HCT116 (cell line): Measurements from ENCODE around the gene RNU1-1. TPM values are rescaled to one million over a fixed set of nuclear protein-coding genes. Genes with fewer than 3 reads are reported as not detected.
"Not testable (repeated sequence)": the region's sequence is repeated elsewhere in the genome, so short reads cannot be mapped to it uniquely, and the experiment has no call there.

Source experiments
- ATAC-seq: fragments of 200-7000 bp; cut with Tn5 transposase; 2 replicates; pipeline ENCODE4 v1.9.1; 2020; ENCODE audit warnings: mild to moderate bottlenecking, moderate library complexity
- BruUV-seq: library from RNA; stranded (reverse); fragments of 400-500 nt; replicated peaks from 2 replicates; lab custom pipeline; 2021; lab: Mats Ljungman, UMichigan
- CTCF ChIA-PET: fragments of 300-600 bp; sonication (Branson Sonifier 250); formaldehyde crosslinking; loops from one replicate; lab custom pipeline; 2021; ENCODE audit warnings: antibody characterized with exemption; lab: Charles Lee
- POLR2A ChIA-PET: fragments of 300-600, 350-600 bp; sonication (Branson Sonifier 250); formaldehyde crosslinking; loops from one replicate; lab custom pipeline; 2021; ENCODE audit warnings: antibody characterized with exemption; lab: Charles Lee
- RAD21 ChIA-PET, 2 experiments: fragments of 300-600 bp; sonication (Branson Sonifier 250); formaldehyde crosslinking; loops; one replicate each; lab custom pipeline; 2023; ENCODE audit warnings: low total read pairs in 2 of 2; ENCODE audit not compliant: uncharacterized antibody in 2 of 2, unreplicated experiment in 2 of 2, low non-redundant PET in 1 of 2; lab: Charles Lee
- DNase-seq: peaks from one replicate; pipeline ENCODE4 v3.0.0-alpha.2; 2010; ENCODE audit warnings: low read depth, low spot score
- H2AFZ ChIP-seq: fragments of 200-600 bp; shearing (Covaris generic), sonication (generic); 2 replicates; pipeline ENCODE4 v1.6.1; 2017; ENCODE audit warnings: low read depth, mixed run types, mixed read lengths, antibody characterized with exemption, low read length; ENCODE audit not compliant: poor library complexity, severe bottlenecking
- H3K27ac ChIP-seq: 2 replicates; pipeline ENCODE4 v1.5.1; 2012; ENCODE audit warnings: low read depth, low read length
- H3K27me3 ChIP-seq: fragments of 200-600 bp; sonication (generic); 2 replicates; pipeline ENCODE4 v1.6.1; 2016; ENCODE audit warnings: mixed run types, low read length, mixed read lengths; ENCODE audit not compliant: insufficient read depth
- H3K36me3 ChIP-seq, 2 experiments: fragments of 200-500 bp in 1 of 2; fragments of 200-600 bp in 1 of 2; sonication (Bioruptor generic) in 1 of 2; sonication (generic) in 1 of 2; 2 replicates each; pipeline versions ENCODE4 v1.5.1 to v1.6.1; 2014 to 2016; ENCODE audit warnings: low read length in 2 of 2, inconsistent platforms in 1 of 2, mixed read lengths in 1 of 2, mixed run types in 1 of 2; ENCODE audit not compliant: insufficient read depth in 2 of 2, control insufficient read depth in 1 of 2
- H3K4me1 ChIP-seq, 2 experiments: fragments of 200-600 bp in 1 of 2; sonication (generic) in 1 of 2; 2 replicates each; pipeline versions ENCODE4 v1.5.1 to v1.6.1; 2012 to 2017; ENCODE audit warnings: low read length in 2 of 2, inconsistent platforms in 1 of 2, mild to moderate bottlenecking in 1 of 2, mixed read lengths in 1 of 2, mixed run types in 1 of 2, moderate library complexity in 1 of 2; ENCODE audit not compliant: insufficient read depth in 2 of 2, control insufficient read depth in 1 of 2
- H3K4me2 ChIP-seq: fragments of 200-600 bp; sonication (generic); 2 replicates; pipeline ENCODE4 v1.6.1; 2017; ENCODE audit warnings: mixed run types, low read length, mixed read lengths
- H3K4me3 ChIP-seq, 2 experiments: fragments of 200-600 bp in 1 of 2; sonication (generic) in 1 of 2; replicated peaks in 1 of 2; 2 replicates each; pipeline ENCODE4 v1.5.1; 2011 to 2016; ENCODE audit warnings: low read length in 2 of 2, control low read depth in 1 of 2, low read depth in 1 of 2, mild to moderate bottlenecking in 1 of 2, mixed read lengths in 1 of 2, mixed run types in 1 of 2
- H3K79me2 ChIP-seq: fragments of 200-600 bp; sonication (generic); 2 replicates; pipeline ENCODE4 v1.6.1; 2017; ENCODE audit warnings: mild to moderate bottlenecking, mixed run types, low read length, moderate library complexity, mixed read lengths; ENCODE audit not compliant: insufficient read depth
- H3K9ac ChIP-seq: fragments of 200-600 bp; sonication (generic); 2 replicates; pipeline ENCODE4 v1.6.1; 2016; ENCODE audit warnings: low read length, mixed read lengths
- H3K9me2 ChIP-seq: fragments of 200-600 bp; sonication (generic), shearing (Covaris generic); 2 replicates; pipeline ENCODE4 v1.6.1; 2017; ENCODE audit warnings: mixed run types, mild to moderate bottlenecking, moderate library complexity; ENCODE audit not compliant: insufficient read depth
- H3K9me3 ChIP-seq, 2 experiments: fragments of 200-500 bp in 1 of 2; fragments of 200-600 bp in 1 of 2; sonication (Bioruptor generic) in 1 of 2; sonication (generic) in 1 of 2; 2 replicates each; pipeline ENCODE4 v1.6.1; 2014 to 2017; ENCODE audit warnings: low read length in 2 of 2, mixed read lengths in 2 of 2, inconsistent platforms in 1 of 2, low read depth in 1 of 2, mild to moderate bottlenecking in 1 of 2, mixed run types in 1 of 2, moderate library complexity in 1 of 2; ENCODE audit not compliant: control insufficient read depth in 1 of 2, insufficient read depth in 1 of 2
- H4K20me1 ChIP-seq: fragments of 200-600 bp; sonication (generic), shearing (Covaris generic); 2 replicates; pipeline ENCODE4 v1.6.1; 2017; ENCODE audit warnings: mixed run types, mild to moderate bottlenecking, moderate library complexity; ENCODE audit not compliant: insufficient read depth
- CEBPB ChIP-seq: IDR thresholded peaks from 2 replicates; pipeline ENCODE4 v1.6.1; 2012; ENCODE audit warnings: low read depth
- EZH2 ChIP-seq: fragments of 200-600 bp; sonication (generic); IDR thresholded peaks from 2 replicates; pipeline ENCODE4 v1.6.1; 2017; ENCODE audit warnings: antibody characterized with exemption, mixed run types
- FOSL1 ChIP-seq: IDR thresholded peaks from 2 replicates; pipeline ENCODE4 v1.6.1; 2012; ENCODE audit warnings: low read depth
- YY1 ChIP-seq: IDR thresholded peaks from 2 replicates; pipeline ENCODE4 v1.6.1; 2011; ENCODE audit warnings: low read length, low read depth, moderate library complexity, mild to moderate bottlenecking; ENCODE audit not compliant: insufficient replicate concordance; ENCODE audit errors: extremely low read depth
- intact Hi-C: fragments of 100-400 bp; cut with micrococcal nuclease; formaldehyde crosslinking; loops from 2 replicates; pipeline ENCODE4 v1.10.0; 2022
- total RNA-seq: library from RNA; stranded (reverse); gene quantifications from one replicate; pipeline ENCODE4 v1.2.1, GENCODE V29; 2021; ENCODE audit not compliant: unreplicated experiment

RNU1-1 gene
- total RNA-seq, 1 experiment from 2014 or later: 1,685 TPM

DNA sequence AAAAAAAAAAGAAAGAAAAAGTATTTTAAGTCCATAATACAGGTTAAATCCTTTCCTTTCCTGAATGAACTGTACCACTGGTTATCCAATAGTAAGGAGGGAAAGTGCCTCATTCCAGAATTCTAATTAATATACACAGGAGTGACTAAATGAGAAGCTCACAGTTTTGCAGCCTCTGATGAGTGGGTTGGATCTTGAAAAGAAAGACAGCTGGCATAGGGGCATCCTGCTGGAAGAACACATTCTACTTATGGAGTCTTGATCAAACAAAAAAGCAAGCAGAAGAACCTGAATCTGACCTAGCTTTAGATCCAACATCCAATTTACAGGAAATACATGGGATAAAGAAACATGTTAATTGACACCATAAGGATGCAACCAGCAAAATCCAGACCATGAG, 27.1 kb downstream of the RNU1-1 start:
- H3K4me3 ChIP-seq, H2AFZ ChIP-seq, H3K4me1 ChIP-seq, BruUV-seq, H3K9me2 ChIP-seq, H3K27ac ChIP-seq, H3K9ac ChIP-seq, DNase-seq, RAD21 ChIA-PET, H3K79me2 ChIP-seq, intact Hi-C loops, H3K36me3 ChIP-seq, H3K9me3 ChIP-seq, POLR2A ChIA-PET, ATAC-seq, CTCF ChIA-PET, H3K27me3 ChIP-seq, H4K20me1 ChIP-seq, H3K4me2 ChIP-seq: not testable (repeated sequence)

DNA sequence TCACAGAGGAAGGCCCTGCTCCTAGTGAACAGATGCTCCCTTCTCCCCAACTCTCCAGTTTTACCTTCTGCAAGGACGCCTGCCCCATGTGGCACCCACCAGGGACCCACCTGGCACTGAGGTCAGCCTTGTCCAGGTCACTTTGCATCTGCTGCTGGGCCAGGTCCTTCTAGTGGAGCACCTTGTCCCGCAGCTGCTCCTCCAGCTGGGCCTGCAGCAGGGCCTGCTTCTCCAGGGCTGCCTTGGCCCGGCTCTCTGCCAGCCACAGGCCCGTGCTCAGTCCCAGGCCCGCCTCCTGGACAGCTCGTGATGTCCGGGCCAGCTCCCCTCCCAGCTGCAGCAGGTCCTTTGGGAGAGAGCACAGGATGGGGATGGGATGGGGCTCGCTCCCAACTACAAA, 27.8 kb downstream of the RNU1-1 start:
- H3K9me3 ChIP-seq, H2AFZ ChIP-seq, H3K4me3 ChIP-seq, H3K36me3 ChIP-seq, ATAC-seq, H3K27me3 ChIP-seq, BruUV-seq, H3K27ac ChIP-seq, intact Hi-C loops, CTCF ChIA-PET, DNase-seq, POLR2A ChIA-PET, H4K20me1 ChIP-seq, H3K9ac ChIP-seq, H3K4me2 ChIP-seq, H3K79me2 ChIP-seq, H3K9me2 ChIP-seq, RAD21 ChIA-PET, H3K4me1 ChIP-seq: not testable (repeated sequence)

- CTCF ChIA-PET: no interaction called here
- TF ChIP-seq YY1 (no peak), EZH2 (no peak), CEBPB (no peak), FOSL1 (no peak)
- Histone ChIP-seq H3K27ac (no peak overlapping the region), H3K27me3 (no peaks in the 10 kb centered on the region), H3K9me3 (no peaks in the 10 kb centered on the region), H3K4me2 (no peak overlapping the region), H3K9me2 (no peaks in the 10 kb centered on the region), H3K79me2 (no peaks in the 10 kb centered on the region), H3K36me3 (peaks cover 2 to 5% of the 10 kb centered on the region in 2 experiments; a peak in 3 of 4 replicates), H2AFZ (no peak overlapping the region), H4K20me1 (no peaks in the 10 kb centered on the region), H3K4me1 (no peaks in the 10 kb centered on the region), H3K9ac (no peak overlapping the region), H3K4me3 (no peak overlapping the region)
- intact Hi-C loops: no loop called here
- no peak for ATAC-seq
- no TSS peak for BruUV-seq
- no peak for DNase-seq
- RAD21 ChIA-PET: no interaction called here
- POLR2A ChIA-PET: no interaction called here
These were observed 29.2 kb downstream of the RNU1-1 start for GRCh38 chr1:16484931-16485330.
